Esophagus muscularis mucosa (tissue), 4 donors: ENCODE data around the gene KRTAP4-8. TPM values are rescaled to one million over a fixed set of nuclear protein-coding genes. Genes with fewer than 3 reads are reported as not detected.
"Not testable (repeated sequence)": the region's sequence is repeated elsewhere in the genome, so short reads cannot be mapped to it uniquely, and the experiment has no call there.

Experiments used
- DNase-seq: peaks from one replicate; pipeline ENCODE4 v3.0.0-alpha.2; 2017; ENCODE audit errors: extremely low spot score
- H3K27ac ChIP-seq, 4 donors: fragments of 200-600 bp; sonication (generic); replicated peaks in 1 of 4; 1 replicate in 3 of 4; 2 replicates in 1 of 4; pipeline ENCODE4 v1.5.1; 2016 to 2019; ENCODE audit warnings: mild to moderate bottlenecking in 1 of 4
- H3K27me3 ChIP-seq, 4 donors: fragments of 200-600 bp; sonication (generic); one replicate each; pipeline versions ENCODE4 v1.5.1 to v1.6.0; 2016 to 2019
- H3K36me3 ChIP-seq, 4 donors: fragments of 200-600 bp; sonication (generic); one replicate each; pipeline ENCODE4 v1.5.1; 2016 to 2019
- H3K4me1 ChIP-seq, 4 donors: fragments of 200-600 bp; sonication (generic); one replicate each; pipeline ENCODE4 v1.5.1; 2016 to 2019
- H3K4me3 ChIP-seq, 4 donors: fragments of 200-600 bp; sonication (generic); 1 replicate in 2 of 4; 2 replicates in 2 of 4; pipeline ENCODE4 v1.5.1; 2016 to 2019; ENCODE audit warnings: mild to moderate bottlenecking in 4 of 4, moderate library complexity in 1 of 4
- H3K9me3 ChIP-seq, 4 donors: fragments of 200-600 bp; sonication (generic); 1 replicate in 3 of 4; 2 replicates in 1 of 4; pipeline ENCODE4 v1.5.1; 2016 to 2019
- EP300 ChIP-seq: sonication (generic); formaldehyde crosslinking; IDR thresholded peaks from one replicate; pipeline ENCODE4 v1.6.1; 2017; ENCODE audit warnings: antibody characterized with exemption
- POLR2A ChIP-seq: fragments of 450-650 bp; IDR thresholded peaks from one replicate; pipeline ENCODE4 v1.6.1; 2017; ENCODE audit warnings: antibody characterized with exemption, moderate library complexity, mild to moderate bottlenecking, low read depth
- POLR2AphosphoS5 ChIP-seq, 2 donors: sonication (generic); formaldehyde crosslinking; IDR thresholded peaks; one replicate each; pipeline ENCODE4 v1.6.1; 2017; ENCODE audit warnings: antibody characterized with exemption in 2 of 2
- WGBS: methylation state at CpG from one replicate; pipeline ENCODE4 v1.1.5; 2018; 5-methylcytosine and 5-hydroxymethylcytosine counted together
- intact Hi-C: fragments of 100-400 bp; cut with DNase I; formaldehyde crosslinking; loops from one replicate; pipeline ENCODE4 v1.15.1; 2023
- total RNA-seq, 4 donors: library from RNA; depleted of rRNA; stranded (reverse); fragments of >200 nt; gene quantifications; one replicate each; pipeline versions ENCODE4 v1.1.0 to v1.2.1, GENCODE V29; 2016
- TF ChIP-seq, protein P1 (sequence below), 3 experiments: fragments of 200-600 bp in 2 of 3; fragments of 450-650 bp in 1 of 3; sonication (generic) in 2 of 3; IDR thresholded peaks; one replicate each; pipeline ENCODE4 v1.5.1; 2017 to 2019; ENCODE audit warnings: antibody characterized with exemption in 3 of 3, mild to moderate bottlenecking in 2 of 3, moderate library complexity in 1 of 3

Gene KRTAP4-8
- total RNA-seq, 4 donors from 2014 or later = not detected

DNA sequence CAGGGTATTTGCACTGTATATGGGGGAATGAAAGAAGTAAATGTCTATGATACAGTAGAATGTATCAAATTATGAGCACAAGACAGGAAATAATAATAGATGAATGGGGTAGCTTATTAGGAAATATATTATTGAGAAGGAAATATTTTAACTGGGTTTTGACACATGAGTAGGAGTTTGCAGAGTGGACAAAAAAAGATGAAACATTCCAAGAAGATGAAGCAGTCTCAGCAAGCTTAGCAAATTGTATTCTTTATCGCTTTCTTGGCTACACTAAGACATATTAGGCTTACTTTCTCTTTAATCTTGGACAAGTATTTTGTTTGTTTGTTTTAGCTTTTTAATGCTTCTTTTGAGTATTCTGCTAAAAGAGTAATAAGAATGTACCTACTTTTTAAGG lies 6.0 kb upstream of the KRTAP4-8 start:
- WGBS = 84% methylated on average over 1 of the region's 1 CpG

DNA sequence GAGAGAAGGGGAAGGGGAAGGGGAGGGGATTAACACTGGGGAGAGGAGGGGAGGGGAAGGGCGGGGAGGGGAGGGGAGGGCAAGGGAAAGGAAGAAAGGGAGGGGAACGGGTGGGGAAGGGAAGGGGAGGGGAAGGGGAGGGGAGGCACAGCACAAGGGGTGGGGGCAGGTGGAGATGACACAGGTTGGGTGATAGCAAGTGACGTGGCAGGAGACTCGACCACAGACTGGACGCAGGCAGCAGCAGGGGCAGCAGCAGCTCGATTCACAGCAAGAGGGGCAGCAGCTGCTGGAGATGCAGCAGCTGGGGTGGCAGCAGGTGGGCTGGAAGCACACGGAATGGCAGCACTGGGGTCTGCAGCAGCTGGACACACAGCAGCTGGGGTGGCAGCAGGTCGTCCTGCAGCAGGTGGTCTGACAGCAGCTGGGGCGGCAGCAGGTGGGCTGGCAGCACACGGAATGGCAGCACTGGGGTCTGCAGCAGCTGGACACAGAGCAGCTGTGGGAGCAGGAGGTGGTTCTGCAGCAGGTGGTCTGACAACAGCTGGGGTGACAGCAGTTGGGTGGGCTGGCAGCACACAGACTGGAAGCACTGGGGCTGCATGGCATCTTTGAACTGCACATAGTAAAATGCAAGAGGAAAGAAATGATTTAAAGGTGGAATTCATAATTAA lies 3.8 kb upstream of the KRTAP4-8 start, which contains the start of gene KRTAP4-16:
Gene KRTAP4-16 (minus strand): TSS at position 624 of the 674 bp plus-strand sequence. CDS start 0 bp downstream, at position 624.
- DNase-seq = no peak
- Histone ChIP-seq H3K27ac (no peak within 1 kb of the TSS), H3K4me1 (no peaks in the 10 kb centered on the region), H3K27me3 (peaks cover 0 to 12% (median 0%) of the 10 kb centered on the region in 4 donors), H3K4me3 (no peak within 1 kb of the TSS), H3K9me3 (no peaks in the 10 kb centered on the region), H3K36me3 (no peaks in the 10 kb centered on the region)
- TF ChIP-seq, protein P1, sequence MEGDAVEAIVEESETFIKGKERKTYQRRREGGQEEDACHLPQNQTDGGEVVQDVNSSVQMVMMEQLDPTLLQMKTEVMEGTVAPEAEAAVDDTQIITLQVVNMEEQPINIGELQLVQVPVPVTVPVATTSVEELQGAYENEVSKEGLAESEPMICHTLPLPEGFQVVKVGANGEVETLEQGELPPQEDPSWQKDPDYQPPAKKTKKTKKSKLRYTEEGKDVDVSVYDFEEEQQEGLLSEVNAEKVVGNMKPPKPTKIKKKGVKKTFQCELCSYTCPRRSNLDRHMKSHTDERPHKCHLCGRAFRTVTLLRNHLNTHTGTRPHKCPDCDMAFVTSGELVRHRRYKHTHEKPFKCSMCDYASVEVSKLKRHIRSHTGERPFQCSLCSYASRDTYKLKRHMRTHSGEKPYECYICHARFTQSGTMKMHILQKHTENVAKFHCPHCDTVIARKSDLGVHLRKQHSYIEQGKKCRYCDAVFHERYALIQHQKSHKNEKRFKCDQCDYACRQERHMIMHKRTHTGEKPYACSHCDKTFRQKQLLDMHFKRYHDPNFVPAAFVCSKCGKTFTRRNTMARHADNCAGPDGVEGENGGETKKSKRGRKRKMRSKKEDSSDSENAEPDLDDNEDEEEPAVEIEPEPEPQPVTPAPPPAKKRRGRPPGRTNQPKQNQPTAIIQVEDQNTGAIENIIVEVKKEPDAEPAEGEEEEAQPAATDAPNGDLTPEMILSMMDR (IDR thresholded peaks at IDR 0.05) = no peak
- no peak for TF ChIP-seq POLR2A
- no peak for TF ChIP-seq EP300
- TF ChIP-seq POLR2AphosphoS5 (IDR thresholded peaks at IDR 0.05) = no peak
- intact Hi-C loops = no loop called here
- 49% methylated on average over 7 of the region's 10 CpGs for WGBS

More for the DNA sequence above, 6.0 kb upstream of the KRTAP4-8 start:
- Histone ChIP-seq H3K36me3 (no peaks in the 10 kb centered on the region), H3K27me3 (peaks cover 0 to 8% (median 0%) of the 10 kb centered on the region in 4 donors), H3K27ac (no peak overlapping the region), H3K4me1 (no peaks in the 10 kb centered on the region), H3K9me3 (no peaks in the 10 kb centered on the region), H3K4me3 (no peak overlapping the region)
- no peak for DNase-seq
- TF ChIP-seq, protein P1 (IDR thresholded peaks at IDR 0.05) = no peak
- TF ChIP-seq POLR2A (no peak), EP300 (no peak)
- intact Hi-C loops = no loop called here

DNA sequence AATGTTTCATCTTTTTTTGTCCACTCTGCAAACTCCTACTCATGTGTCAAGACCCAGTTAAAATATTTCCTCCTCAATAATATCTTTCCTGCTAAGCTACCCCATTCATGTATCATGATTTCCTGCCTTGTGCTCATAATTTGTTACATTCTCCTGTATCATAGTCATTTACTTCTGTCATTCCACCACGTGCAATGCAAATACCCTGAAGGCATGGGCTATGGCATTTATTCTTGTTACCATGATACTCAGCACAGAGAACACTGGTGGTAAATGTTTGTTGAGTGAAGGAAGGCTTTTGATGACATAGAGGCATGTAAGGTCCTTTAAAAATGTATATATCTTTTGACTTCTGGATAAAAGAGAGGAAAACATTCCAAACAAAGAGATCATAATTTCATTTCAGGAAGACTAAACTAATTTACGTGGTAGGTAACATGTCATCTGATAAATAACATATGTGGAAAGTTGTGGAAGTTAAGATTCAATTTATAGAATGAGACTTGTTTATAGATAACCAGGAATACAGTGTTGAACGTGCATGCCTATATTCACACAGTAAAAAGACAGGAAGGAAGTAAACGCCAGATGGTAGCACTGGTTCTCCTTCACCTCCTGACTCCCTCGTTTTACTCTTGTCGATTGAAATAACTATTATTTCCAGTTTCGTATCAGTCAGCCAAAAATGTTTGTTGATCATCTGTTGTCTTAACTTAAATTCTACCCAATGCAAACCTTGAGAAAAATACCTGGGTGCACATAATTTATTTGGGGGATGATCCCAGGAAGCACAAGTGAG lies 1.9 kb upstream of the KRTAP4-8 start:
- H3K4me1 ChIP-seq, H3K9me3 ChIP-seq, DNase-seq, H3K27ac ChIP-seq, H3K4me3 ChIP-seq, H3K36me3 ChIP-seq, intact Hi-C loops: not testable (repeated sequence)
- WGBS = 44% methylated on average over 7 of the region's 7 CpGs
- peaks cover 0 to 11% (median 0%) of the 10 kb centered on the region in 4 donors for H3K27me3 ChIP-seq

DNA sequence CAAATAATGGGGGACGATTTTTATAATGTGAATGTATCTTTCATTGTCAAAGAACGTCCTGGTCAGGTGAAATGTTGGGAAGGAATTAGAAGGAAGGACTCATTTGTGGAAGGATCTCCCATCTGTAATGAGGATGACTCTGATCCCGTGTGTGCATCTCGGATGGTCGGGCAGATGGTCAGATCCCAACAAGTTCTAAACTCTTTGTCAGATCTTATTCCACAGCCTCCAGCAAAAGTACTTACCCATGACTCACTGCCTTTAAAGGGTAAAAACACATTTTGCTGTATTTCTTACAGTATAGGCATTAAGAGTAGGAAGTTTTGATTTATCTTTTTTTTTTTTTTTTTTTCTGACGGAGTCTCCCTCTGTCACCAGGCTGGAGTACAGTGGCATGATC lies 539 bp upstream of the KRTAP4-8 start:
- H3K27ac ChIP-seq = no peak overlapping the region
- H3K4me1 ChIP-seq = no peaks in the 10 kb centered on the region
- no peak overlapping the region for H3K4me3 ChIP-seq
- TF ChIP-seq EP300 (no peak), POLR2A (no peak), POLR2AphosphoS5 (IDR thresholded peaks at IDR 0.05) (no peak)
- TF ChIP-seq, protein P1 (IDR thresholded peaks at IDR 0.05) = no peak
- intact Hi-C loops = no loop called here
- peaks cover 0 to 11% (median 0%) of the 10 kb centered on the region in 4 donors for H3K27me3 ChIP-seq
- 84% methylated on average over 6 of the region's 6 CpGs for WGBS
- no peaks in the 10 kb centered on the region for H3K9me3 ChIP-seq
- no peak for DNase-seq
- no peaks in the 10 kb centered on the region for H3K36me3 ChIP-seq

DNA sequence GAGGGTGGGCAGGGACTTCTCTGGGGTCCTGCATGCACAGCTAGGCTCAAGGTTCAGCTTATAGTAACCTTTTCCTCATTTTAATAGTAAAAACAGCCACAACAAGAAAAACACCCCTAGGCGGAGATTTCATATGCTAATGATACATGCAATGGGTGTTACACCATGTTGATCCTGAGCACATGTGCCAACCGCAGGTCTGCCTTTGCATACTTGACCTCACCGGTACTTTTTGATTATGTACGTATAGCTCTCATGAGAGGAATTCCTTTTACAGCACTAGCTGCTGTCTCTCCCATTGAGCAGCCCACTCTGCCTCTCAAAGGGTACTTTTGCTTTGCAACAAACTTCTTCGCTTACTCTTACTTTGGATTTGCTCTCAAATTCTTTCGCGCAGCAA lies 1.9 kb downstream of the KRTAP4-8 start:
- Histone ChIP-seq H3K4me1 (no peaks in the 10 kb centered on the region), H3K9me3 (no peaks in the 10 kb centered on the region), H3K27ac (no peak overlapping the region), H3K36me3 (no peaks in the 10 kb centered on the region), H3K4me3 (no peak overlapping the region), H3K27me3 (peaks cover 0 to 11% (median 0%) of the 10 kb centered on the region in 4 donors)
- 82% methylated on average over 7 of the region's 7 CpGs for WGBS
- TF ChIP-seq, protein P1 (IDR thresholded peaks at IDR 0.05) = no peak
- no peak for TF ChIP-seq EP300
- DNase-seq = no peak
- intact Hi-C loops = no loop called here

DNA sequence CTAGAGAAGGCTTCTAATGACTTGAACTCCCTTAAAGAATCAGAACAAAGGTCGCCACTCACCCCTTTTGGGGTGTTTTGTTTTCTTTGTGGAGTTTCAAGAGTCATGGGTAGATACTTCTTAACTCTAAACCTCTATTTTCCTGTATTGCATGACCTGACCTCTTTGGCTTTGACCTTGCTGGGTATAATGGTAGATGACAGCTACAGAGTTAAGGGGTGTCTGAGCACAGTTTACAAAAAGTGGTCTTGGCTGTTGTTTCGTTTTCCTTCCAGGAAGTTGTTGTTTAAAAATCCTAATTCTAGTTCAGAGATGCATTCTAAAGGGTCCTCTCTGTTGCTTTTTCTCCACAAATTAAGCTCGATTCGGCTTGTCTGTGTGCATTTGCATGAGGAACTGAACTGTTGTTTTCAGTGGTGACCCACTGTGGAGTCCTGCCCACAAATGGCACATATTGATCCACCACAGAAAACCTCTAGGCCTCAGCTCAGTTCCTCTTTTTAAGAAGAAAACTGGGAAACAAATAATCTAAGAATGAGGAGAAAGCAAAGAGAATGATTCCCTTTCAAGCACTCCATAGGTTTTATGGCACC lies 9.1 kb downstream of the KRTAP4-8 start:
- H3K9me3 ChIP-seq, H3K36me3 ChIP-seq, H3K27ac ChIP-seq, intact Hi-C loops, H3K4me1 ChIP-seq, DNase-seq, H3K4me3 ChIP-seq: not testable (repeated sequence)
- 48% methylated on average over 4 of the region's 4 CpGs for WGBS
- peaks cover 0 to 11% (median 0%) of the 10 kb centered on the region in 4 donors for H3K27me3 ChIP-seq

DNA sequence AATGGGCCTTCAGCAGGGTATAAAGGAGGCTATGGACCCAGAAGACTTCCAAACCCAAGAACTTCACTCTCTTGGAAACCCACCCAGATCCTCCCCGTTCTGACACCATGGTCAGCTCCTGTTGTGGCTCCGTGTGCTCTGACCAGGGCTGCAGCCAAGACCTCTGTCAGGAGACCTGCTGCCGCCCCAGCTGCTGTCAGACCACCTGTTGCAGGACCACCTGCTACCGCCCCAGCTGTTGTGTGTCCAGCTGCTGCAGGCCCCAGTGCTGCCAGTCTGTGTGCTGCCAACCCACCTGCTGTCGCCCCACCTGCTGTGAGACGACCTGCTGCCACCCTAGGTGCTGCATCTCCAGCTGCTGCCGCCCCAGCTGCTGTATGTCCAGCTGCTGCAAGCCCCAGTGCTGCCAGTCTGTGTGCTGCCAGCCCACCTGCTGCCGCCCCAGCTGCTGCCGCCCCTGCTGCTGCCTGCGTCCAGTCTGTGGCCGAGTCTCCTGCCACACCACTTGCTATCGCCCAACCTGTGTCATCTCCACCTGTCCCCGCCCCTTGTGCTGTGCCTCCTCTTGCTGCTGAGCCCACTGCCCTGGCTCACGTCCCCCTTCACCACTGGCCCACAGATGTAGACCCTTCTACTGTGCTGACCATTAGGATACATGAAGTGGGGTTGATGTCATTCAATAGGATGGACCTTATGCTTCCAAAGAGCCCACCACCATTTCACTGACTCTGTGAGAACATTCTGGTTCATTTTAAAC lies 13.7 kb downstream of the KRTAP4-8 start, which contains the start of gene KRTAP4-7:
Gene KRTAP4-7 (plus strand): TSS at position 51 of the 757 bp plus-strand sequence. CDS start 57 bp downstream, at position 108.
- intact Hi-C loops, H3K9me3 ChIP-seq, DNase-seq, H3K27ac ChIP-seq, H3K4me3 ChIP-seq, H3K36me3 ChIP-seq, H3K4me1 ChIP-seq: not testable (repeated sequence)
- peaks cover 0 to 11% (median 0%) of the 10 kb centered on the region in 4 donors for H3K27me3 ChIP-seq
- 65% methylated on average over 4 of the region's 14 CpGs for WGBS
